Stimulated activated CD4-positive, alpha-beta T cell treated with anti-CD3 and anti-CD28 coated beads, Interleukin-4, amount 100 ng/mL, for 24 hours (primary cell): ENCODE results near the gene RPP25.

Source experiments
- DNase-seq: peaks from one replicate; pipeline ENCODE4 v3.0.0-alpha.2; 2020

The RPP25 gene

DNA sequence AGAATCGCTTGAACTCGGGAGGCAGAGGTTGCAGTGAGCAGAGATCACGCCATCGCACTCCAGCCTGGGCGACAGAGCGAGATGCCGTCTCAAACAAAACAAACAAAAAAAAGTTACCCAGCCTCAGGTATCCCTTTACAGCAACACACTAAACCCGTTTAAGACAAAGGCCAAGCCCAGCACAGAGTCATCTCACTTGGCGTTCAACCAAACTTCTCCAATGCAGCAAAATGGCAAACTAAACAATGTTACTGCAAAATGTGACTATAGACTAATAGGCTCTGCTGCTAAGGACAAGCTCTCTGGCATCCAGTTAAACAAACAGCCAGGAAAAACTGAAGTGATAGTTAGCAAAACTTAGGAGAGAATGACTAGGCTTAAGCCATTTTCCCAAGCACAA is 43.5 kb downstream of the RPP25 start:
- DNase-seq, result no peak

DNA sequence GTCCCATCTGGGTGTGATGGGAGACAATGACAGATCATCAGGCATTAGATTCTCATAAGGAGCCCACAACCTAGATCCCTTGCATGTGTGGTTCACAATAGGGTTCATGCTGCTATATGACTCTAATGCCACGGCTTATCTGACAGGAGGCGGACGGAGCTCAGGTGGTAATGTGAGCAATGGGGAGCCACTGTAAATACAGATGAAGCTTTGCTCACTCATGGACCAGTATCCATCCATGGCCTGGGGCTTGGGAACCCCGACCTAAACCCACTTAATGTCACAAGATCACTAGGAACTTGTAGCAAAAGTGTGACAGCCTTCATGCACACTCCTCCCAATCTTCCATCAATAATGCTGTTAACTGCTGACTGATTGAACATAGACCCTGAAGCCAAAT is 47.9 kb downstream of the RPP25 start:
- no peak for DNase-seq

DNA sequence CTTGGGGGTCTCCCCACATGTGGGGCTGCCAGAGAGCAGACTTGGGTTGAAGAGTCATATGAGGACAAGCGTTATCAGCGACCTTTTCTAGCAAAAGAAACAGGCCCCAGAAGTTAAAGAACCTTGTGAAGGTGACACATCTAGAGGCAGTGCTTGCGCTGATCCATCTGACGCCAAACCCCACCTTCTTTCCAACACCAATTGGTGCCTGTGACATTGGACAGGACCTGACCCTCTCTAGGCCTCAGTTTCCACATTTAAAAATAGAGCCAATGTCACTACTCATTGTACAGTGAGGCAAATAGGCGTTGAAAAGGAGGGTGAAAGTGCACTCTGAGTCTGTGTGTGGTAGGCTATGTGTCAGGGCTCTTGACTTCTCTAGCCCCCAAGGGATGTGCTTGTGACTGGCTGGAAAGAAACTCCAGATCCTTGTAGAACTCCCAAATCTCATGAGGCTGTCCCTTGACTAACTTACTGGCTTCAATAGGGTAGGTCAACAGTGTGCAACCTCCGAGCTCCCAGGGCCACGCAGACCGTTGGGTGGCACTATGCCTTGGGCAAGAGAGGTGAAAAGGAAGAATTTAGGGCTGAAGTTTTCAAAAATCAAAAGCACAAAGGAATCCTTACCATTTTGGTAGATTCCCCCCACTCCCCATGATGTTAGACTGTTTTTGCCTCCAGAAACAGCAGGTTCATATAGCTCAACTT is 49.3 kb downstream of the RPP25 start:
- DNase-seq, result no peak

- DNase-seq, result peak; percentile 81
Observed at GRCh38 chr15:74906450-74907162, 50.0 kb downstream of the RPP25 start, which contains the start of gene FAM219B. Gene FAM219B, minus strand, starts transcription at chr15:74906851. Its CDS starts 51 bp downstream, at chr15:74906800.

DNA sequence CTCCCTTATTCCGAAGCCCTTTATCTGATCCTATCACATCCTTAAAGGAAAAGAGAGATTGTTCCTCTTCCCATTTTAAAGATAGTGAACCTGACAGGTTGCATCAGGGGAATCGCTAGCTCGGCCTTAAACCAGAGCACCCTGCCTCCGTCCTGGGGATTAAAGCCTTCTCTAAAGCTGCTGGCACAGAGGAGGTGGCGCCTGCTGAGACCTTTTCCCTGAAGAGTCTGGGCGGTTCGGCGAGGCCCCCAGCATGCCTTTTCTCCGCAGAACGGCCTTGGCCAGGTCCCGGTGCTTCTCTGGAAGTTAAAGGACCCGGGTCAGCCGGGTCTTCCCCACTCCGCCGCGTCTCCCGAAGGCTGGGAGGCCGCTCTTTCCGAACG is 50.5 kb downstream of the RPP25 start:
- peak; percentile 34 for DNase-seq
